ENCODE measurements around the gene PIGR.

- TF ChIP-seq PATZ1 (CRISPR knock-in tag; IDR thresholded peaks at IDR 0.05; ENCODE audit: borderline replicate concordance) (no peak), ZFP3 (CRISPR knock-in tag; IDR thresholded peaks at IDR 0.05) (no peak), ZFP30 (CRISPR knock-in tag; IDR thresholded peaks at IDR 0.05) (no peak), PPARA (CRISPR knock-in tag; IDR thresholded peaks at IDR 0.05; ENCODE audit: borderline replicate concordance) (no peak), OSR1 (CRISPR knock-in tag; IDR thresholded peaks at IDR 0.05) (no peak), CSRNP3 (CRISPR knock-in tag; IDR thresholded peaks at IDR 0.05) (no peak), GLIS3 (CRISPR knock-in tag; IDR thresholded peaks at IDR 0.05) (no peak), BACH2 (CRISPR knock-in tag; IDR thresholded peaks at IDR 0.05; ENCODE audit: borderline replicate concordance) (no peak), TCF4 (CRISPR knock-in tag; IDR thresholded peaks at IDR 0.05; ENCODE audit: borderline replicate concordance) (no peak), CSDC2 (CRISPR knock-in tag; IDR thresholded peaks at IDR 0.05) (no peak)
Measured at GRCh38 chr1:206947255-206947654, 989 bp upstream of the PIGR start.

Data from SK-N-SH treated with all-trans-retinoic acid at 6 μM for 48 hours (cell line).